H1 (cell line): ENCODE data around the gene ARHGAP25. TPM values are rescaled to one million over a fixed set of nuclear protein-coding genes. Genes with fewer than 3 reads are reported as not detected.

Experiments used
- CTCF ChIA-PET: fragments of 300-600 bp; sonication (Branson Sonifier 250); formaldehyde crosslinking; loops from one replicate; lab custom pipeline; 2021; ENCODE audit not compliant: partially characterized antibody; lab: Charles Lee
- POLR2A ChIA-PET: fragments of 300-600 bp; sonication (Branson Sonifier 250); formaldehyde crosslinking; loops from one replicate; lab custom pipeline; 2021; ENCODE audit warnings: inconsistent platforms; ENCODE audit not compliant: partially characterized antibody; lab: Charles Lee
- DNase-seq, 2 experiments: peaks; one replicate each; pipeline versions ENCODE4 v3.0.0 to v3.0.0-alpha.2; 2010 to 2022; ENCODE audit warnings: low spot score in 2 of 2, low read depth in 1 of 2, mixed read lengths in 1 of 2
- FAIRE-seq: peaks from 2 replicates; lab custom pipeline; 2011; peaks lifted over from hg19 to GRCh38; lab: Jason Lieb, UNC
- H2AFZ ChIP-seq: 2 replicates; pipeline ENCODE4 v1.8.1; 2012; ENCODE audit warnings: low read length, inconsistent platforms
- H2AK5ac ChIP-seq: 2 replicates; pipeline ENCODE4 v1.6.1; 2013; ENCODE audit warnings: low read depth, low read length
- H2BK120ac ChIP-seq: replicated peaks from 2 replicates; pipeline ENCODE3; 2013; ENCODE audit warnings: low read depth, low read length, inconsistent platforms
- H2BK12ac ChIP-seq: 2 replicates; pipeline ENCODE4 v1.6.1; 2013; ENCODE audit warnings: low read depth, low read length
- H2BK15ac ChIP-seq: 2 replicates; pipeline ENCODE4 v1.6.1; 2013; ENCODE audit warnings: low read length
- H2BK20ac ChIP-seq: 2 replicates; pipeline ENCODE4 v1.6.1; 2013; ENCODE audit warnings: low read length
- H2BK5ac ChIP-seq: 2 replicates; pipeline ENCODE4 v1.6.1; 2013; ENCODE audit warnings: low read depth, low read length
- H3K14ac ChIP-seq: 2 replicates; pipeline ENCODE4 v1.6.1; 2013; ENCODE audit warnings: inconsistent platforms; ENCODE audit not compliant: insufficient read length
- H3K18ac ChIP-seq: 2 replicates; pipeline ENCODE4 v1.6.1; 2013; ENCODE audit warnings: low read length; ENCODE audit errors: extremely low read depth
- H3K23ac ChIP-seq: 2 replicates; pipeline ENCODE4 v1.6.1; 2013; ENCODE audit warnings: inconsistent platforms; ENCODE audit not compliant: insufficient read length
- H3K23me2 ChIP-seq: 2 replicates; pipeline ENCODE4 v1.6.1; 2013; ENCODE audit warnings: low read depth, low read length
- H3K27ac ChIP-seq: 2 replicates; pipeline ENCODE4 v1.6.1; 2011; ENCODE audit warnings: low read depth, low read length, inconsistent platforms
- H3K27me3 ChIP-seq, 4 experiments: replicated peaks in 1 of 4; 1 replicate in 1 of 4; 2 replicates in 3 of 4; pipeline versions ENCODE4 v1.6.1 to v1.8.1; 2011 to 2013; ENCODE audit warnings: low read length in 3 of 4, mild to moderate bottlenecking in 3 of 4, inconsistent platforms in 2 of 4, mixed read lengths in 2 of 4, moderate library complexity in 1 of 4; ENCODE audit not compliant: control insufficient read depth in 3 of 4, insufficient read depth in 3 of 4; ENCODE audit errors: extremely low read depth in 1 of 4
- H3K36me3 ChIP-seq, 4 experiments: 2 replicates each; pipeline versions ENCODE4 v1.6.1 to v1.8.1; 2011 to 2013; ENCODE audit warnings: mild to moderate bottlenecking in 4 of 4, low read length in 3 of 4, moderate library complexity in 2 of 4, control low read depth in 1 of 4, inconsistent platforms in 1 of 4; ENCODE audit not compliant: insufficient read depth in 4 of 4, control insufficient read depth in 2 of 4
- H3K4ac ChIP-seq: replicated peaks from 2 replicates; pipeline ENCODE3; 2013; ENCODE audit warnings: low read length, low read depth, mixed read lengths, inconsistent platforms; ENCODE audit not compliant: insufficient read length
- H3K4me1 ChIP-seq, 4 experiments: replicated peaks in 1 of 4; 1 replicate in 1 of 4; 2 replicates in 3 of 4; pipeline versions ENCODE4 v1.6.1 to v1.8.1; 2011 to 2013; ENCODE audit warnings: low read length in 3 of 4, inconsistent platforms in 2 of 4, mixed read lengths in 1 of 4; ENCODE audit not compliant: insufficient read depth in 4 of 4, control insufficient read depth in 3 of 4
- H3K4me2 ChIP-seq, 2 experiments: 2 replicates each; pipeline versions ENCODE4 v1.6.1 to v1.8.1; 2011 to 2013; ENCODE audit warnings: low read depth in 2 of 2, low read length in 2 of 2, control low read depth in 1 of 2, inconsistent platforms in 1 of 2, mild to moderate bottlenecking in 1 of 2; ENCODE audit not compliant: insufficient read depth in 1 of 2
- H3K4me3 ChIP-seq, 4 experiments: fragments of 200-600, 300-600 bp in 1 of 4; sonication (generic), shearing (Covaris generic), sonication (Bioruptor Twin) in 1 of 4; 2 replicates each; pipeline versions ENCODE4 v1.5.1 to v1.8.1; 2011 to 2016; ENCODE audit warnings: low read length in 4 of 4, low read depth in 3 of 4, control low read depth in 2 of 4, inconsistent platforms in 2 of 4, mild to moderate bottlenecking in 2 of 4, mixed read lengths in 1 of 4, moderate library complexity in 1 of 4; ENCODE audit not compliant: insufficient read depth in 2 of 4; ENCODE audit errors: extremely low read depth in 1 of 4
- H3K56ac ChIP-seq: replicated peaks from 2 replicates; pipeline ENCODE3; 2013; ENCODE audit warnings: low read depth, mild to moderate bottlenecking, mixed read lengths, low read length, inconsistent platforms; ENCODE audit not compliant: insufficient read length
- H3K79me1 ChIP-seq: 2 replicates; pipeline ENCODE4 v1.6.1; 2013; ENCODE audit warnings: low read depth, low read length, control low read depth
- H3K79me2 ChIP-seq, 2 experiments: 2 replicates each; pipeline versions ENCODE4 v1.6.1 to v1.8.1; 2012 to 2013; ENCODE audit warnings: low read length in 2 of 2, mild to moderate bottlenecking in 2 of 2, inconsistent platforms in 1 of 2; ENCODE audit not compliant: insufficient read depth in 2 of 2, control insufficient read depth in 1 of 2
- H3K9ac ChIP-seq, 4 experiments: replicated peaks in 1 of 4; 1 replicate in 1 of 4; 2 replicates in 3 of 4; pipeline versions ENCODE4 v1.6.1 to v1.8.1; 2011 to 2013; ENCODE audit warnings: low read depth in 3 of 4, low read length in 3 of 4, control low read depth in 2 of 4, mild to moderate bottlenecking in 2 of 4, moderate library complexity in 2 of 4, inconsistent platforms in 1 of 4; ENCODE audit errors: extremely low read depth in 1 of 4
- H3K9me3 ChIP-seq, 2 experiments: 2 replicates each; pipeline versions ENCODE4 v1.6.1 to v1.8.1; 2012 to 2013; ENCODE audit warnings: mild to moderate bottlenecking in 2 of 2, moderate library complexity in 2 of 2, control low read depth in 1 of 2, inconsistent platforms in 1 of 2, low read depth in 1 of 2, low read length in 1 of 2, mixed read lengths in 1 of 2; ENCODE audit not compliant: insufficient read depth in 2 of 2
- H4K20me1 ChIP-seq, 2 experiments: replicated peaks in 1 of 2; 2 replicates each; pipeline versions ENCODE3 to v1.8.1; 2011 to 2013; ENCODE audit warnings: inconsistent platforms in 2 of 2, low read length in 2 of 2, mild to moderate bottlenecking in 1 of 2; ENCODE audit not compliant: insufficient read depth in 2 of 2, control insufficient read depth in 1 of 2
- H4K5ac ChIP-seq: 2 replicates; pipeline ENCODE4 v1.6.1; 2013; ENCODE audit warnings: low read length, low read depth, mixed read lengths, inconsistent platforms; ENCODE audit not compliant: insufficient read length
- H4K8ac ChIP-seq: 2 replicates; pipeline ENCODE4 v1.8.0; 2013; ENCODE audit warnings: mild to moderate bottlenecking, moderate library complexity, low read length, inconsistent platforms; ENCODE audit not compliant: insufficient read depth; ENCODE audit errors: extremely low read depth
- H4K91ac ChIP-seq: replicated peaks from 2 replicates; pipeline ENCODE3; 2013; ENCODE audit warnings: low read length, mixed read lengths, inconsistent platforms; ENCODE audit not compliant: insufficient read length
- MAFK ChIP-seq: IDR thresholded peaks from 2 replicates; pipeline ENCODE4 v1.6.1; 2012; ENCODE audit warnings: low read depth, mild to moderate bottlenecking, improper control_type of control experiment, low read length
- POU5F1 ChIP-seq: IDR thresholded peaks from 2 replicates; pipeline ENCODE4 v1.6.1; 2011; ENCODE audit warnings: low read depth, mild to moderate bottlenecking, low read length, moderate library complexity
- SP4 ChIP-seq: IDR thresholded peaks from 2 replicates; pipeline ENCODE4 v1.6.1; 2012; ENCODE audit warnings: low read length, inconsistent platforms
- SRF ChIP-seq: IDR thresholded peaks from 2 replicates; pipeline ENCODE4 v1.6.1; 2011; ENCODE audit warnings: mild to moderate bottlenecking, low read depth, low read length, moderate library complexity
- polyA plus RNA-seq, 7 experiments: library from polyadenylated mRNA; depleted of rRNA in 3 of 7; stranded (reverse) in 5 of 7; unstranded in 2 of 7; fragments of >200 nt in 5 of 7; fragments of 200-250 nt in 2 of 7; gene quantifications; 1 replicate in 5 of 7; 2 replicates in 1 of 7; 4 replicates in 1 of 7; pipeline versions ENCODE4 v1.2.1 to v1.2.3, GENCODE V29; 2011 to 2013; ENCODE audit warnings: missing spikeins in 2 of 7, mixed read lengths in 2 of 7
- total RNA-seq: library from RNA; stranded (reverse); fragmentation: NEBNext Ultra II Directional; extraction: Animal tissue kit (Norgen Biotek cat#: 25700); gene quantifications from 2 replicates; pipeline ENCODE4 v1.2.1, GENCODE V29; 2021

Gene ARHGAP25
- total and polyA plus RNA-seq, 2 of the 8 experiments (the other 6 are each of a cell fraction or from before 2014, with no cell fraction given): 1.00 to 1.2 TPM

DNA sequence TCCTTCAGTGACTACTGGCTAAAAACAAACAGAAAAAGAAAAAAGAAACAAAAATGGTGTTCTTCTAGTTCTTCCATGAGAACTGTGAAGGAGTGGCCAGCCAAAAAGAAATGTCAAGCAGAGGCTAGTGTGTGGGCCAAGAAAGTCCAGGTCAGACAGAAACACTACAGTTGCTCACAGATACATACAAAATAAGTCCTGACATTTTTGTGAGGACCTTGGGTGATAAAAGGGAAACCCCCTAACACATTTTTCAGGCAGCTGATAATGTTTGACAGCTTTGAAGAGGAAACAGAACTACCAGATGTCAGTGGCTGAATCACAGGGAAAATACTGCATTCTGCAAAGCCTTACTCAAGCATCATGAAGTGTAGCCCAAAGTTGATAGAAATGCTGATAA is 28.1 kb downstream of the ARHGAP25 start:
- Histone ChIP-seq H3K9ac (no peak overlapping the region), H4K5ac (no peak overlapping the region), H4K91ac (no peak overlapping the region), H2BK5ac (no peak overlapping the region), H3K4me2 (no peak overlapping the region), H3K4me1 (peaks cover 1 to 9% (median 6%) of the 10 kb centered on the region in 4 experiments; a peak in 4 of 7 replicates), H3K18ac (no peak overlapping the region), H3K23ac (no peak overlapping the region), H4K8ac (no peak overlapping the region), H3K36me3 (no peaks in the 10 kb centered on the region), H3K79me1 (no peaks in the 10 kb centered on the region), H3K79me2 (no peaks in the 10 kb centered on the region), H2BK20ac (no peak overlapping the region), H2BK15ac (no peak overlapping the region), H3K14ac (no peak overlapping the region), H3K56ac (no peak overlapping the region), H4K20me1 (no peaks in the 10 kb centered on the region), H3K27me3 (no peaks in the 10 kb centered on the region), H2AK5ac (no peak overlapping the region), H3K27ac (no peak overlapping the region), H3K4me3 (no peak overlapping the region), H3K4ac (no peak overlapping the region), H2BK120ac (no peak overlapping the region), H3K23me2 (no peaks in the 10 kb centered on the region), H2BK12ac (no peak overlapping the region), H2AFZ (no peak overlapping the region), H3K9me3 (no peaks in the 10 kb centered on the region)
- ChIA-PET CTCF (interaction anchor here (1.1 to 1.9 kb wide), 2 partner anchors 11 to 54 kb away, joined by 4 to 7 read pairs; no protein-coding TSS in a partner anchor), POLR2A (no interaction called here)
- no peak for DNase-seq
- no peak for FAIRE-seq
- TF ChIP-seq POU5F1: no peak
- no peak for TF ChIP-seq MAFK
- TF ChIP-seq SP4: no peak
- no peak for TF ChIP-seq SRF
